GM18520 (cell line): Measurements from ENCODE around the gene TFEB.

Experiments used
- ATAC-seq: cut with Tn5 transposase; IDR thresholded peaks from one replicate; pipeline ENCODE4 v1.9.1; 2021; ENCODE audit not compliant: unreplicated experiment

TFEB gene

DNA sequence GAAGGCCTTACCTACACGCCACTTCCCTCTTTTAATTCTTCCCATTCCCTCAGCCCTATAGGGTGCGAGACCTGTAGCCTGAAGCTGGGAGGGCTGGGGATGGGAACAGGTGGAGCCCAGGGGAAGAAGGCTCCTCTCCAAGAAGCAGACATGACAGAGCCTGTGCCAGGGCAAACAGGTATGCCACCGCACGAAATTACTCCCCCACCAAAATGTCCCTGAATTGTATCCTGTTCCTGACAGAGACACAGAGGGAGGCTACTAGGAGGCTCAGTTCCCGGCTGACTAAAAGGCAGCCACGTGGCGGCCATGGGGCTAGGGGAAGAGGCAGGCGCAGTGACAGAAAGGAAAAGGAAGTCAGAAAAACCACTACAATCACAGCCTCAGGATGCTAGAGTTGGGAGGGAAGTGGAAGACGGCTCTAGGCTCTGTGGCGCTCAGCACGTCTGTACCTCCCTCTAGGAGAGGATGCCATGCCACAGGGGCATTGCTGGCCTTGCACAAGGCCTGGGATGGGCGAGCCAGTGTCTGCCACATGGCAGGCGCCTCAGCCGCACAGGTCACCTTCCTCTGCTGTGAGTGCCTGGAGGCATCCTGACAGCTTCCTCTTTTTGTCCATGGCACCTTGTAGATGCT lies 27.7 kb downstream of the TFEB start:
- no peak for ATAC-seq

DNA sequence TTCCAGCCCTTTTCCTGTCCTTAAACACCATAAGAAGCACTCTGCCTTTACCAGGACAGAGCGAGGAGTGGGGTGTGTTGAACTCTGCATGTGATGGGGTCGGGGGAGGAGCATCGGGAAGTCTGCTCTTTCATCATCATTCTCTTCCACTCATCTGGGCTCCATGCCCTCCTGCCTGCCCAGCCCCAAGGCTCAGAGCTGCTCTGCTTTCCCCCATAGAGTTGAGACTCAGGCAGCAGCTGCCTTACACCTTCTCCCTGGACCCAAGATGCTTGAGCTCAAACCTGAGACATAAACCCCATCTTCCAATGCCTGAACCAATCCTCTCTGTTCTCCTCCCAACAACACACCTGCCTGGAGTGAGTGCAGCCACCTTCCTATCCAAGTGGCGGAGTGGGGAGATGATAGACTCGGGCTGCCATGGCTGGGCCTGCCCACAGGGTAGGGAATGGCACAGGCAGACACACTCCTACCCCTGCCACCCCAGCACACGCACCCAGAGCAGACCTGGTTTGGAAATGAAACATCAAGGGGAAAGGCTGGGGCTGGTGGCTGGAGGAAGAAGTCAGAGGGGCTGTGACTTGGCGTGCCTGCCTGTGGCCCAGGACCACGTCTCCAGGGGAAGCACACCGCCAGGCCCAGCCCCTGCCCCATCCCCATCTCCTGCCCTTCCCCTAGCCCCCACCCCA lies 28.4 kb downstream of the TFEB start:
- no peak for ATAC-seq

DNA sequence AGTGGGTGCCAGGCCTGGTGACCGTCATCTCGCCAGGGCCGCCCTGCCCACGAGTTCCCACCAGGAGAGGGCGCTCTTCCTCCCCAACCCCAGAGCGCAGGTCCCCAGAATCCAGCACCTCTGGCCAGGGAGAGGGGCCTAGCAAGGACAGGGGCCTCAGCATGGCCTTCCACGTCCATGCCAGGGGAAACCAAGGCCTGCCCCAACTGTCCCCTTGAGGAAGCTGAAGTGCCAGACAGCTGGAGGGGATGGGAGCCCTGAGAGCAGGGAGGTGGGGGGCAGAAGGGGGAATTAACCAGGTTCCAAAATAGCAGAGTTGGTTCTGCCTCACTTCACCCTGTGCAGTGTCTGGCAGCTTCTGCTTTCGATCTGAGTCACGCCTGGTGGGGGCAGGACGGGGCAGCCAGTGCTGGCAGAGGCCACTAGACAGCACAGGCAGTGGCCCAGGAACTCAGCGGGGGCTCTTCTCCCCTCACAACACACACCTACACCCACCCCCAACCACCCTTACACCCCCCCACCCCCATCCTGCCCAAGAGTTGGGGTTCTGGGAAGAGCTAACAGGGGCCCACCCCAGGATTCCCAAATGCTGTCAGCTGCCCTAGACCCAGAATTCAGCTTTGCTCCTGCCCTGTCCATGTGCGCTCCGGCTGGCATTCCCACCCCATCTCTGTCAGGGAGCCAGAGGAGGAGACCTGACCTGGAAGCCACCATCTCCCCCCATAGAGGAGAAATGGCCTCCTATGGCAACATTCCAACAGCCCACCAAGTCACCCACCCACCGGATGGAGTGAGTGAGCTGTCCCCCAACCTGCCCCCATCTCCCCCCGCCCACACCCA lies 29.2 kb downstream of the TFEB start:
- ATAC-seq, result peak; percentile 41

DNA sequence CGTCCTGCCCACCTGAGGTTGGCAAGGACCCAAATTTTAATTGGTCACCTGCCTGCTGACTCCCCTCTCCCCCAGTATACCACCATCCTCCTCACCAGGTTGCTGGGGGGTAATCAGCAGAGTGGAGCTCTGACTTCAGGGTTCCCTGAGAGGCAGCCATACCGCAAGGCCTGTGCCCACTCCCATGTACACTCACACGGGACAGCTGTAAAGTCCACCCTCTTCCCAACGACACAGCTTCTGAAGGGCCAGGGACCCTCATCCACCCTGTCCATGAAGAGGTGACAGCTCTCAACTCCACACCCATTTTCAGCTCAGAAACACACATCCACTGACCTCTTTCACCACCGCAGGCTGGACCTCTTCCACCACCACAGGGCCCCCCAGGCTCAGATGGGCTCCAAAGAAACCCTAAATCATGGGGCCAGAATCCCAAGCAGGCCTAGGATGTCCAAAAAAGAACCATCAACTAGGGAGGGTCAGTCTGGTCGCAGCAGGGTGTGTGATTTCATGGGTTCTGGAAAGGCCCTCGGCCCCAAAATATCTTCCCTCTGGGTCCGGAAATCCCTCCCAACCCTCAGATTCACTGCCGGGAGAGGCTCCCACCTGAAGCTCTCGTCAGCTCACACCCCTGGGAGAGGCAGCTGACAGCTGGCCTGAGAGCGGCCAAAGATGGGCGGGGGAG lies 30.0 kb downstream of the TFEB start:
- ATAC-seq, result no peak

DNA sequence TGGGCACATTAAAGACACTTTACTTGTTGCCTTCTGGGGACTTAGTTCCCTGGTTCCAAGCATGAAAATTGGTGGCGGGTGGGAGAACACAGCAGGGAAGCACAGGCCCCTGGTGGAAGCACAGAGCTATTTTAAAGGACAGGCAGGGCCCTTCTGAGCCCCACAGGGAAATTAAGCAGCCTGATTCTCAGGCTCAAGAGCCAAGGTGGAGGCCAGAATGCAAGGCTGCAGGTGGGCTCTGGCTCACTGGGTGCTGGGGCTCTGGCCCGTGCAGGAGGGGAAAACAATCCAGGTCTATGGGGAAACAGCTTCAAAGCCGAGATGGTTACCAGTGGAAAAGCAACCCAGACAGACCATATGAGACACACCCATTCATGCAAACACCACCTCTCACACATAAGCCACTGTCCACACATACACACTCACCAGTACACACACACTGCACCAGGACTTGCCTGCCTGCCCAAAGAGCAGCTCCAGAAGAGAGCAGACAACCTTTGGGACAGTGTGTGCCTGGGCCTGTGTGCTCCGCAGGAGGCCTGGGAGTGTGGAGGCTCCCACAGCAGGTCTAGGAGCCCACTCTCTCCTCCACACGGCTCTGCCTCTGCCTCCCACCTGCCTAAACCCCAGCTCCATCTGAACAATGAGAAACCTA lies 30.6 kb downstream of the TFEB start:
- ATAC-seq, result no peak

DNA sequence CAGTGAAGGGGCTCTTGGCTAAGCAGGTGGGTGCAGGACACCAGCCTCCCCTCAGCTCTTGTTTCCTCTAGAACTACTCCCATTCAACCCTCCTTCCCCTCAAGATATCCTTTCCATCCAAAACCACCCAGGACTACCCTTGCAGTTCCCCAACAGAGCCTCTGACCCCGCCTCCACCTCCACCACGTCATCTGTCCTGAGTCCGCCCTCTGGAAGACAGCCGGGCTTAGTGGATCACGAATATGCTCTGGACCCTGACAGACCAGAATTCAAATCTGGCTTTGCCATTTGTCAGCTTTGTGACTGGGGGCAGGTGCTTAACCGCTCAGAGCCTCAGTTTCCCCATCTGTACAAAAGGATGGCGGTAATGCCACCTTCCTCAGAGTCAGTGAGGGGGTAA lies 31.4 kb downstream of the TFEB start:
- ATAC-seq, result no peak

DNA sequence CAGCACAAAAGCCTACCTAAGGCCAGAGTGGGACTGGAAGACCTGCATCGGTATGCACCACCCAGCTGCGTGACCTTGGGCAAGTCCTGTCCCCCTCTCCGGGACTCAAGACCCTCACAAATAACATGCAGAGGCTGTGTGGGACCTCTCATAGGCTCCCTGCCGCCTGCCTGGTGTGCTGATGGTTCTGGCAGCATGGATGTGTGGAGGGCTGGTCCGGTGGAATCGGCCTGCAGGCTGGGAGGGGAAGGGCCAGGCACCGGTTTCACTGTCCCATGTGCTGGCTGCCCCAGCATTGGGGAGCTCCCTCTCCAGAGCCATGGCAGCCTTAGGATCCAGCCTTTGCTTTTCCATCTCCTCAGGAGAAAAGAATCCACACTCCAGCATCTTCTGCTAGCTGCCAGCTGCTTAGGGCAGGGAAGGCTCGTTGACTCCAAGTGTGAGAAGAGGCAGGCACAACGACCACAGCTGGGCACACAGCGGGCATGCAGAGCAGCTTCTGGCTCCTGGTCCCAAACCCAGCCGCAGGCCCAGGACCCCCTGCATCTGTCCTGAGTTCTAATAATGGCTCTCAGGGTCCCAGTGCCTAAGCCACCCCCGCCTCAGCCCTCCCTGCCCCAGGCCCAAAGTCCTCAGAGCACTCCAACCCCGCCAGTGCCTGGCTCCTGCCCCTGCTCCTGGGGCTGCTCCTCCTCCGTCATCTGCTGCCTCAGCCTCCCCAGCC lies 32.5 kb downstream of the TFEB start:
- ATAC-seq, result no peak

DNA sequence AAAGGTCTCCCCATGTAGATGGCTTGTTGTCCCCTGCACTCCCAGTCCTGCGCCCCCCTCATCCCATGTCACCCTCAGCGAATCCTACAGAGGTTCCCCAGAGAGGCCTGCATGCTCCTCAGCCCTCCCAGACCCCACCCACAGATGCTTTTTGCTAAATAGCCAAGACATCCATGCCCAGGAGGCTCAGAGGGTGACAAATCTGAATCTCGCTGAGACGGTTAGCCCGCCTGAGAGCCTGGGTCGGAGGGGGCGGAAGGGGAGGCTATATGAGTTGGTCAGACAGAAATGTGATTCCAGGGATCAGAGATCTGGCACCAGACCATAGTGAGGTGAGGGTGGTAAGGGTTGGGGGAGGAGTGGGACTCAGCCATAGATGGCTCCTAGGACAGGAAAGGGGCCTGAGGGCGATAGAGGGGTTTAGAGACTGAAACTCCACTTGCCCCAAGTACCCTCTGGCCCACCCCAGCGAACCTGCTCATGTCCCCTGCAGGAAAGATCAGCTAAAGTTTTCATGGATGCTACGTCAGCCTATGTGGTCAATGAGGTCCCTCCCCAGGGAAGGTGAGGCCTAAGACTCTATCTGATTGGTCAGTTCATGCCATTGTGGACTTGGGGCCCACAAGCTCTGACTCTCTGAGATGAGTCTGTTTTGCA lies 33.2 kb downstream of the TFEB start:
- ATAC-seq, result no peak

DNA sequence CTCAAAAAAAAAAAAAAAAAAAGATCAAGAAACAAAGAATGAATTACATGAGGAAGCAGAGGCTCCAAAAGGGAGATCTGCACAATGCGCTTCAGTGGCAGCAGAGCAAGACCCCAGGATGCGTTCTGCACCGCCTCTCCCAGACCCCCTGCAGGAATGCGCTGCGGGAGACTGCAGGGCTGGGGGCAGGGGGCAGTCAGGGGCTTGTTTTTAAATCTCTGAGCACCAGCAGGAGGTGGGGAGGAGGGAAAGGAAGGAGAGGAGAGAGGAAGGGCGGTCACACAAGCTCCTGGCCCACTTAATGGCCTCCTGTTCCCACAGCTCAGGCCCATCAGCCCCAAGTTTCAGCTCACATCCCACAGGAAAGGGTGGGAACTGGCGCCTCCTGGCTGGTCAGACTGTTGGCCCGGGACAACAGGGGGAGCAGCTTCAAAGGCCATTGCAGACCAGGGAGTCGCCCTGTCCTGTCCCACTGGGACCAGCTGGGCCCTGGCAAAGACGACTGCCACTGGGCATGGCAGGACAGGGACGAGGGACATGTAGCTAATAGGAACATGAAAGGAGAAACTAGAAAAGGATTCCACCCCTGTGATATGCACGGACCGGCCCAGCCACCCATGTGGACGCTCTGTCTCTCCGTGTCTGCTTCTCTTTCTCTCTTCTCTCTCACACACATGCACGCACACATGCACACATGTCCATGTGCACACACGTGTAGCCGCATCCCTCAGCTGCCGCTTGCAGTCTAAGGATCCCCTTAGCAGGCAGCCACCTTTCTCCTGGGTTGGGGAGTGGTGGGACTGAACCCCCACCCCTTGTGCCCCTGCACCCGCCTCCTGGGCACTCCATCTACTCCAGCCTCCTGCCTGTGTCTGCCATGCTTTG lies 34.7 kb downstream of the TFEB start:
- no peak for ATAC-seq

DNA sequence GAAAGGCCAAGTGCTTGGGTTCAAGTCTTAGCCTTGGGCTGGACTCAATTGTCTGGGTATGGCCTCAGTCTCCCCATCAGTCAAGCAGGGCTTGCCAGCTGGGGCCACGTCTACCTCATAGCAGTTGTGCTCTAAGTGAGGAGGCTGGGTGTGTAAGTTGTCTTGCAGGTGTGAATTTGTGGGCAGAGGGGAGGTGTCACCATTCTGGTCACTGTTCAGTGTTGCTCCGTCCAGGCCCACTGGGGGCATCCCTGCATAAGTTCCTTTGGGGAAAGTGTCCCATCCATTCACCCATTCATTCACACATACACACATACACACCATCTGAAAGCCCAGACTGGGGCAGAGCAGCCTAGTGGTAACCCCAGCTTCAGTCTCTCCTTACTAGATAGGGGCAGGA lies 36.3 kb downstream of the TFEB start:
- ATAC-seq, result no peak

DNA sequence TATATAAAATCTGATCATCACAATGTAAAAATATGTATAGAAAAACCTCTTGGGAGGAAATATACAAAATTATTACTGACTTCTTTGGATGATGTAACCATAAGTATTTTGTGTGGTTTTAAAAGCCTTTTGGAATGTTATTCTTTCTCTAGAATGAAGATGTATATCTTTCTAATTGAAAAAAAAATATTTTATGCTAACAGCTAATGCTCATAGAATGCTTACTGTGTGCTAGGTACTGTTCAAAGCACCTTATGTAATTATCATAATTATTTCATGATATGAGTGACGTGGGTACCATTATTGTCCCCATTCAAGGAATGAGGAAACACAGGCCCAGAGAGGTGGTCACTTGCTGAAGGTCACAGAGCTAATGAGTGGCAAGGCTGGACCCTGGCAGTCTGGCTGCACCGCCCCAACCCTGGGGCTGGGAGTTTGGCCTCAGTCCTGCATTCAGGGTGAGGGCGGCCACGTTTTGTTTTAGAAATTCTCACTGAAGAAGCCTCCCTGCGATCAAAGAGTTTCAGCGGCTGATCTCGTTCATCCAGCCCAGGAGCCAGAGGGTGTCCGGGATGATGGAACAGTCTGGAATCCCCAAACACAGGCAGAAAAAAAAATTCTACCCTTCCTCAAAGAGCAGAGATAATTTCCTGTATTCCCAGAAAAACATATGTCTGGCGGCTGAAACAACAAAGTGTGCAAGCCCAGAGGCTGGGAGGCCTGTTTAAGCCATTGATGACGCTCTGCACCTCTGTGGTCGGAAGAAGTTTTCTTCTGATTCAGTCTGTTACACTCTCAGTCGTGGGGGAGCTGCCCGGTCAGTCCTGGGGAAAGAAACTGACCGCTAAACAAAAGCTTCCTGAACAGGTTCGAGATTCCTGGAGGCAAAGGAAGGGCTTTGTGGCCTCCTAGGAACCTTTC lies 37.3 kb downstream of the TFEB start:
- no peak for ATAC-seq

DNA sequence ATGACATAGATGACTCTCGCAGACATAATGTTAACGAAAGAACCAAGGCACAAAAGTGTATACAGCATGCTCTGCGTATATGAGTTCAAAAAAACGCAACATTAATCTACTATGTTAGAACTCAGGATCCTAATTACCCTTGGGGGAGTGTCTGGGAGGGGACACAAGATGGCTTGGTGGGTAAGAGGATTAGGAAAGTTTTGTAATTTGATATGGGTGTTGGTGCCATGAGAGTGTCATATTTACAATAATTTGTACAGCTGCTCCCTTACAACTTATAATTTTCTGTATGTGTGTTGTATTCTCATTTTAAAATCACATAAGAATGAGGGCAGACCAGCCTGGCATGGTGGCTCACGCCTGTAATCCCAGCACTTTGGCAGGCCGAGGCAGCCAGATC lies 38.6 kb downstream of the TFEB start:
- ATAC-seq, result no peak

DNA sequence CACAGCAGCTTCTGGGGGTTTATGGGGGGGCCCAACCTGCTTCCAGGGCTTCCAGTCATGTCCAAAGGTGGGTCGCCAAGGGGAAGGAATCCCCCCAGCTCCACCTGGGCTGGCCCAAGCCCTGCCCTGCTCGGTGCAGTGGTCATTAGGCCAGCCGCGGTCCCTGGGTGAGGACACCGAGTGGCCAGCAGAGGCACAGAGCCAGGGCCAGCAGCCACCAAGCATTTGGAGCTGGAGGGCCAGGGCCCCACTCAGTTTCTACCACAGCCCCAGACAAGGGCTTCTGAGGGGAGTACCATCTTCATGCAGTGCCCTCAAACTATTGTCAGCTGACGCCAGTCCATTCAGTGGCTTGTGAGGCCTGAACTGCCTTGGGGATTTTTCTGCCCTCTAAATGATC lies 39.6 kb downstream of the TFEB start:
- ATAC-seq, result no peak

DNA sequence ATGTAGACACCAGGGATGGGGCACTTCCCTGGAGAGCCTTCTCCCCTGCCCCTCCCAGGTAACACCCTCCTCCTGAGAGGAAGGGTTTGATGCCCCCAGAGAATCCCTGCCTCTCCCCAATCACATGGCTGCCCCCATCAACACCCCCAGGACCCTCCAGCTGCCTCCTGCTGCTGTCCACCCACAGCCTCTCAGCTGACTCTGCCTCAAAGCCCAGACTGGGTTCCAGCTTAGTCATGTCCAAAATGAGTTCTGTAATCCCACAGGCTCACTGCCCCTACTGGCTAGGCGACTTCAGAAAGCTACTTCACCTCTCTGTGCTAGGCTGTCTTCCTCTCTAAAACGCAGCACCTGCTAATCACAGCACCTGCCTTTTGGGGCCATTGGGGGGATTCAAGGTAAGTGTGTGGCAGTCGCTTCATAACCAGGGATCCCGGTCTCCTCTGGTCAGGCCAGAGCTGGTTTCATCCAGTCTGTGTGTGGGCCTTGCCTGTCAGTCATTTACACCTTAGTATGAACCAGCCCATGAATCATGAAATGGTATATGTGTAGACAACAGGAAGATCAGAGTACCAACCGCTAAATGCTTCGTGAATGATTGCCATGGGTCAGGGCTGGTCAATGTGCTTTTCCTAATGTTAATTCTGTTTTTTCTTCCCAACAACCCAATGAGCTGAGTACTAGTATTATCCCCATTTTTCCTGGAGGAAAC lies 40.4 kb downstream of the TFEB start:
- ATAC-seq, result no peak

DNA sequence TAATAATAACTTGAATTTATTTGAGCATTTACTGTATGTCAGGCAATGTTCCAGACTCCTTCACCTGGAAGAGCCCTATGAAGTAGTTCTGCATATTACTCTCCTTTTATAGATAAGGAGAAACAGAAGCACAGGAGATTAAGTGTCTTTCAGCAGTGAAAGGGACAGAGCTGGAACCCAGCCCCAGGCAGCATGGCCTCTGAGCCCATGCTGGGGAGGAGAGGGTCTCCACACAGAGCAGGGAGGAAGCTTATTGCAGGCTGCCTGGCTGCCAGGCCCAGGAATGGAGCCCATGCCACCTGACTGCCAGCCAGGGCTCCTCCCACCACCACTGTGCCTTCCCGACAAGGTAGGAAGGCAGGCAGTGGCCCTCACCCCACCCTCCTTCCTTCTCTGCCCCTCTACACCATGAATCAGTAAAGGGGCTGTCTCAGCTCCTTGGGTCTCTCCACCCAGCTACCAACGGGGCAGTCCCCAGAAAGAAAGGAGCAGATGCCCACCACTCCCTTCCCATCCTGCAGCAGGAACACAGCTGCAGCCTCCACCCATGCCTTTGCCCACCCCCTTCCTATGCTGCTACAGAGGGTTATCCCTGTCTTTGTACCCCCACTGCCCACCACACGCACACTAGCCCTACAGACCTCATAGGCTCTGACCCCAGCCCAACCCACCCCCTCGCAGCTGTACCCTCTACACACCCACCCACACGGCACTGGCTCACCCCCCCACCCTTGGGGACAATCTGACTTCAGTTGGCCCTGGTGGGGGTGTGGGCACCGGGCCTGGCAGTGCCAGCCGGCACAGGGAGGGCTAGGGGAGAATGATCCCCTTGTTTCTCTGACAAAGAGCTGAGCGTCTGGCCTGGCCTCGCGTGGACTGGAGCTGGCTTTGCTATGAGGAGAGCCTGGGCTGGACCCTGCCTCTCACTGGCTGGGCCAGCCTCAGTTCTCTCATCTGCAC lies 41.8 kb downstream of the TFEB start:
- ATAC-seq, result no peak

DNA sequence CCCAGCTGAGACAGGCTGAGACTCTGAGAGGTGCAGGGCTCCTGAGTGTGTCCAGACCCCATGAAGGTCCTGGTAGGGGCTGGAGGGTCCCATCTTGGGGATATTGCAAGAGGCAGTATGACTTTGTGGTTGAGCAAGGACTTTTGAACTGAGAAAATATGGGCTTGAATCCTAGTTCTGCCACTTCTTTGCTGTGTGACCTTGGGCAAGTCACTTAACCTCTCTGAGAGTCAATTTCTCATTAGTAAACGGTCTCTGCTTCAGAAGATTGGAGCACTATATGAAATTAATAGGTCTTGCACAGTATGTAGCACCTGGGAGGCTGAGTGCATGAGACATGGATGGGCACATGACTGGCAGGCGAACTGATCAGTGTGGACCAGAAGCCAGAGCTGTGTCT lies 42.7 kb downstream of the TFEB start:
- no peak for ATAC-seq
